ENCODE data around the gene CERS6.

DNA sequence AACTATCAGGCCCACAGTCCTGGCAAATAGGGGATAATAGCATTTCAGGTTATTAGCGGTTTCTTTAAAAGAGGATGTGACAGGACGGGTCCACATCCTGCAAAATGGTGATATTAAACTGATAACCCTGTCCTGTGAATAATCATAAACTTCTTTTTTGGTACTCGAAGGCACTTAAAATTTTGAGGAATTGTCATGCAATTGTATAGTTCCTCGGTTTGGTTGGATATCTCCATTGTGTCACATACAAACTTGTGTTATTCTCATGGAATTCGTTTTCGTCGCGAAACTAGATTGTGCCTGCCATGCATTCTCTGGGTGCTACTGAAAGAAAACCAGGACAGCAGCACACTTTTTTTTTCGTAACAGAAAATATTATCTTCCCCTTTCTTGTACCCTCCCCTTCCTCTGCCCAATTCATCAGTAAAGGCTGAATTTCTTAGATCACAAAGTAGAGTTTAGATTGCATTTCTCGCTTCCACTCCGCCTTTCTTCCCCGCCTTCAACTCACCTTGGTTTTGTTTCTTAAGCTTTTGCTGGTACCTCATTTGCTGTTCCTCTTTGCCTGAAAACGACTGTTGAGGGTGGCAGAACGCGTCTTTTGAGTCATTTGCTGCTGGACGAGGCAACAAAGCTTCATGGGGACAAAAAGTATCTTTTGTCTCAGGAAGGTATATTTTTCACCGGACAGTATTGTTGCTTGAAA is 1.3 kb downstream of the CERS6 start:
- TF ChIP-seq, protein P1, sequence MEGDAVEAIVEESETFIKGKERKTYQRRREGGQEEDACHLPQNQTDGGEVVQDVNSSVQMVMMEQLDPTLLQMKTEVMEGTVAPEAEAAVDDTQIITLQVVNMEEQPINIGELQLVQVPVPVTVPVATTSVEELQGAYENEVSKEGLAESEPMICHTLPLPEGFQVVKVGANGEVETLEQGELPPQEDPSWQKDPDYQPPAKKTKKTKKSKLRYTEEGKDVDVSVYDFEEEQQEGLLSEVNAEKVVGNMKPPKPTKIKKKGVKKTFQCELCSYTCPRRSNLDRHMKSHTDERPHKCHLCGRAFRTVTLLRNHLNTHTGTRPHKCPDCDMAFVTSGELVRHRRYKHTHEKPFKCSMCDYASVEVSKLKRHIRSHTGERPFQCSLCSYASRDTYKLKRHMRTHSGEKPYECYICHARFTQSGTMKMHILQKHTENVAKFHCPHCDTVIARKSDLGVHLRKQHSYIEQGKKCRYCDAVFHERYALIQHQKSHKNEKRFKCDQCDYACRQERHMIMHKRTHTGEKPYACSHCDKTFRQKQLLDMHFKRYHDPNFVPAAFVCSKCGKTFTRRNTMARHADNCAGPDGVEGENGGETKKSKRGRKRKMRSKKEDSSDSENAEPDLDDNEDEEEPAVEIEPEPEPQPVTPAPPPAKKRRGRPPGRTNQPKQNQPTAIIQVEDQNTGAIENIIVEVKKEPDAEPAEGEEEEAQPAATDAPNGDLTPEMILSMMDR (IDR thresholded peaks at IDR 0.05) = no peak
- TF ChIP-seq POLR2A (IDR thresholded peaks at IDR 0.05) = no peak

All from breast epithelium (tissue), 3 donors.